ENCODE data around the gene PSRC1.

The PSRC1 gene

GRCh38 chr1:109272021-109272799 is 10.7 kb downstream of the PSRC1 start:
- no peak for DNase-seq (ENCODE audit: low spot score)

DNA sequence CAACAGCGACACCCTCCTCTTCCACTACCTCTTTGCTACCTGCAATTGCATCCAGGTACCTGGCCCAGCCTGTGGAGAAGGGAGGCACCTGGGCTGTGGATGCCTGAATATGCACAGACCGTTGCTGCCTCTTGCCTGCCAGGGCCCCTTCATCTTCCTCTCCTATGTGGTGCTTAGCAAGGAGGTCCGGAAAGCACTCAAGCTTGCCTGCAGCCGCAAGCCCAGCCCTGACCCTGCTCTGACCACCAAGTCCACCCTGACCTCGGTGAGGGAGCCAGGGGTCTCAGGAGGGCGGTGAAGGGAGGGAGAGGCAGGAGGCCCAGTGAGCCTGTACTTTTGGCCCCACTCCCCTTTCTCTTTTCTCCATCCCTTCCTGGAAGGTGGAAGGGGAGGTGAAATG is 11.5 kb downstream of the PSRC1 start:
- no peak for DNase-seq (ENCODE audit: low spot score)

DNA sequence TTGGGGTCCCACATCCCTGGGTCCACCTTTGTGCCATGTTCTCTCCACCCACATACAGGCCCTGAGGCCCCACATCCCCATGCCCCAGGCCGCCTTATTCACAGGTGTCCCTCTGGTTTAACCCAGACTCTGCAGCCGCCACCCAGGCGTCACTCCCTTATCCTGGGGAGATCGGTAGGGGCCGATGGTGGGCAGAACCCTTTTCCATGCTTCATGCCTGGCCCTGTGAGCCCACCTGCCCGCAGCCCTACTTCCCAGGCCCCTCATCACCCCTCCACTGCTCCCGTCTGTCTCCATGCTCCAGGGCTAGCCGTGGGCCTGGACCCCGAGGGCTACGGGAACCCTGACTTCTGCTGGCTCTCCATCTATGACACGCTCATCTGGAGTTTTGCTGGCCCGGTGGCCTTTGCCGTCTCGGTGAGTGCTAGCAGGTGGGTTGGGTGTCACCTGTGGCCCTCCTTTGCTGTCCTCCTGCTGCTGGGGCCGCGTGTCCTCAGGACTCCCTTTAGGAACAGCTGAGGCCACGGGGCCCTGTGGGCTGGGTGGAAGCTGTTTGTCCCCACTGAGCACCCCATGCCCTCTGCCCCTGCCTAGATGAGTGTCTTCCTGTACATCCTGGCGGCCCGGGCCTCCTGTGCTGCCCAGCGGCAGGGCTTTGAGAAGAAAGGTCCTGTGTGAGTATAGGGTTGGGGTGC is 12.2 kb downstream of the PSRC1 start:
- DNase-seq (ENCODE audit: low spot score): no peak

GRCh38 chr1:109269981-109270622 is 12.8 kb downstream of the PSRC1 start:
- no peak for DNase-seq (ENCODE audit: low spot score)

DNA sequence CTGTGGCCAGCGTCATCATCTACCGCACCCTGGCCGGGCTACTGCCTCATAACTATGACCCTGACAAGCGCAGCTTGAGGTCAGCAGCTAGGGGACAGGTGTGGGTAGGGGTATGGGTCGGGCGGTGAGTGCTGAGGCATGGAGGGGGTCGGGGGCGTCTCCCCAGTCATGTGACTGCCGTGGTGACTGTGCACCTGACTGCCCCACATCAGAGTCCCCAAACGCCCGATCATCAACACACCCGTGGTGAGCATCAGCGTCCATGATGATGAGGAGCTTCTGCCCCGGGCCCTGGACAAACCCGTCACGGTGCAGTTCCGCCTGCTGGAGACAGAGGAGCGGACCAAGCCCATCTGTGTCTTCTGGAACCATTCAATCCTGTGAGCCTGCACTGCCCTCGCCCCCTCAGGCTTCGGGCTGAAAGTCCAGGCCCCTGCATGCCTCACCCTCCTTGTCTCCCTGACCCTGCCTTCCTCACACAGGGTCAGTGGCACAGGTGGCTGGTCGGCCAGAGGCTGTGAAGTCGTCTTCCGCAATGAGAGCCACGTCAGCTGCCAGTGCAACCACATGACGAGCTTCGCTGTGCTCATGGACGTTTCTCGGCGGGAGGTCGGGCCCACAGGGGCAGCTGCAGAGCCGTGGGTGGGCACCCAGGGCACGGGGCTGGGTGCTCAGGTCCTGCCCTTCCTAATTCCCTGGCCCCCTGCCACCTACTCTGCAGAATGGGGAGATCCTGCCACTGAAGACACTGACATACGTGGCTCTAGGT is 13.5 kb downstream of the PSRC1 start:
- DNase-seq (ENCODE audit: low spot score): no peak

- no peak for DNase-seq (ENCODE audit: low spot score)
These were observed 14.3 kb downstream of the PSRC1 start for GRCh38 chr1:109268431-109269211.

DNA sequence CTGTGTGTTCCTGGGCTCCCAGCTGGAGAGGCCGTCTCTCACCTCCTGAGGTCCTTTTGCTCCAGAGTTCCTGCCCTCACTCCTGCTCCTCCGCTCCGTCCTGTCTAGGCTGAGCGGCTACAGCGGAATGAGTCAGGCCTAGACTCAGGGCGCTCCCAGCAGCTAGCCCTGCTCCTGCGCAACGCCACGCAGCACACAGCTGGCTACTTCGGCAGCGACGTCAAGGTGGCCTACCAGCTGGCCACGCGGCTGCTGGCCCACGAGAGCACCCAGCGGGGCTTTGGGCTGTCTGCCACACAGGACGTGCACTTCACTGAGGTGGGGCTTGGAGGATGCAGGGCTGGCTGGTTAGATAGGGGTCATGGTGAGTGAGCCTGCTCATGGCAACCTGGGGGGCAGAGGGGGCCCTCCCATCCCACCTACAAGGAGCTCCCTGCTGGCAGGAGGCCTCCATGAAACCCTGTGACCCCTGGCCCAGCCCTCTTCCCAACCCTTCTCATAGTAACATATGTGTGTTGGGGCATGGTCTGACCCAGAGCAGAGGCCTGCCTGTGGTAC is 15.1 kb downstream of the PSRC1 start:
- no peak for DNase-seq (ENCODE audit: low spot score)

GRCh38 chr1:109266965-109267364 is 16.0 kb downstream of the PSRC1 start:
- DNase-seq (ENCODE audit: low spot score): no peak

- no peak for DNase-seq (ENCODE audit: low spot score)
These were observed 17.1 kb downstream of the PSRC1 start for GRCh38 chr1:109265741-109266330.

GRCh38 chr1:109265016-109265415 is 17.9 kb downstream of the PSRC1 start:
- DNase-seq (ENCODE audit: low spot score): no peak

DNA sequence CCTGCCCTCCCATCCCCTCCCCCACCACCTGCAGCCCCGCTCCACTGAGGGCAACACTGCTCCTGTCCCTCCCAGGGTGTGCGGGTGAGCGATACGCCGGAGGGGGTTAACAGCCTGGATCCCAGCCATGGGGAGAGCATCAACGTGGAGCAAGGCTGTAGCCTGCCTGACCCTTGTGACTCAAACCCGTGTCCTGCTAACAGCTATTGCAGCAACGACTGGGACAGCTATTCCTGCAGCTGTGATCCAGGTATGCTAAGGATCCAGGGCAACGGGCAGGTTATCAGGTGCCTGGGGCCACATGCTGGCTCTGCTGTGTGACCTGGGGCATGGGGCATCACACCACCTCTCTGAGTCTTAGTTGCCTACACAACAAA is 18.6 kb downstream of the PSRC1 start:
- DNase-seq (ENCODE audit: low spot score): no peak

DNA sequence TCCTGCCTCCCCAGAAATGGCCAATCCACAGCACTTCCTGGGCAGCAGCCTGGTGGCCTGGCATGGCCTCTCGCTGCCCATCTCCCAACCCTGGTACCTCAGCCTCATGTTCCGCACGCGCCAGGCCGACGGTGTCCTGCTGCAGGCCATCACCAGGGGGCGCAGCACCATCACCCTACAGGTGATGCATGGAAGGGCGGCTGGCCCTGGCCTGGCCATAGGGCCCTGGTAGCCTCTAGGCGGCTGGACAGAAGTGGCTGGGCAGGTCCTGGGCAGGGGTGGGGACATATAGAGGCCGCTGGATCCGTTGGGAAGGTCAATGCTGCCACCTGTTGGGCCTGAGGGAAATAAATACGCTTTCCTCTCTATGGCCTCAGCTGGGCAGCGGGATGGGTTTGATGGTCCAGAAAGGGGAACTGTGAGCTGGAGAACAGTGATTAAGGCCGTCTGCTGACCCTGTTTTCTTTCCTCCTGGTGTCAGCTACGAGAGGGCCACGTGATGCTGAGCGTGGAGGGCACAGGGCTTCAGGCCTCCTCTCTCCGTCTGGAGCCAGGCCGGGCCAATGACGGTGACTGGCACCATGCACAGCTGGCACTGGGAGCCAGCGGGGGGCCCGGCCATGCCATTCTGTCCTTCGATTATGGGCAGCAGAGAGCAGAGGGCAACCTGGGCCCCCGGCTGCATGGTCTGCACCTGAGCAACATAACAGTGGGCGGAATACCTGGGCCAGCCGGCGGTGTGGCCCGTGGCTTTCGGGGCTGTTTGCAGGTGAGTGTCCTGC is 19.2 kb downstream of the PSRC1 start:
- peak; percentile 56 for DNase-seq (ENCODE audit: low spot score)

- no peak for DNase-seq (ENCODE audit: low spot score)
These were observed 19.7 kb downstream of the PSRC1 start for GRCh38 chr1:109263234-109263596.

GRCh38 chr1:109262231-109263055 is 20.5 kb downstream of the PSRC1 start:
- no peak for DNase-seq (ENCODE audit: low spot score)

- no peak for DNase-seq (ENCODE audit: low spot score)
These were observed 21.4 kb downstream of the PSRC1 start for GRCh38 chr1:109261578-109261977.

GRCh38 chr1:109261006-109261405 is 21.9 kb downstream of the PSRC1 start:
- DNase-seq (ENCODE audit: low spot score): no peak

DNA sequence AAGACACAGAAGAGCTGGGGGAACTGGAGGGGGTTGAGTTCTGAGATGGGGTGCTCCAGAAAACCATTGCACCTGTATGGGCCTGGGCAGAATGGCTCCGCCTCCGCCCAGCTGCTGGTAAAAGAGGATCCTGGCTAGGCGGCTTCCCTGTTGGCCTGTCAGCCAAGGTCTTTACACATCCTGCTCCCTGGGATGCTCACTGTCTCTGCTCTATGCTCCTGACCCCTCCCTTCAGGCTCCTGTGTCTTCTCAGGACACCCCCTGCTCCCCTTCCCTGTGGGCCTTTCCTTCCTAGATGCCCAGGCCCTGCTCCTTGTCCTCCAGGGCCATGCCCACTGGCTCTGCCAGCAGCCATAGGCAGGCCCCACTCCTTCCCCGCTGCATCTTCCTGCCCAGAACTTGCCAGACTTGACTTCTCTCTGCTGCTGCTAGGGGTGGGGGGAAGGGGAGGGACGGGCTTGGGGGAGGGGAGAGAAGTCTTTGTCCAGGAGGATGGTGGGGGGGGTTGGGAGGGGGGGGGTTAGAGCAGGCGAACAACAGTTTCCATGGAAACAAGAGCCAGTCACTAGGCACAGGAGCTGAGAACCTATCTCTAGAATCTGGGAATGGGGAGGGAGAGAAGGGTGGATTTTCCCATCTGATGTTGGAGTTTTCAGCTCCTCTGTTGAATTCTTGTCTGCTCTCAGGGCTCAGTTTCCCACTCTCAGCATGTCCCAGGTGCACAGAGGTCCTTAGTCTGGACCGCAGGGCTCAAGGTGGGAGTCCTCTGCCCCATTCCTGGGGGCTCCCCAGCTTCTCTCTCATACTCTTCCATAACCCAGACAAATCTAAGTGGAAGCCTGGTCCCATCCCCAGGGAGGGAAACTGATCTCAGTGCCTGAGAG is 23.0 kb downstream of the PSRC1 start:
- no peak for DNase-seq (ENCODE audit: low spot score)
